GM18907 (cell line): ENCODE data around the gene PXDN.

Experiments
- ATAC-seq: cut with Tn5 transposase; IDR thresholded peaks from one replicate; pipeline ENCODE4 v1.9.1; 2021; ENCODE audit warnings: mild to moderate bottlenecking, moderate library complexity; ENCODE audit not compliant: unreplicated experiment

The PXDN gene

DNA sequence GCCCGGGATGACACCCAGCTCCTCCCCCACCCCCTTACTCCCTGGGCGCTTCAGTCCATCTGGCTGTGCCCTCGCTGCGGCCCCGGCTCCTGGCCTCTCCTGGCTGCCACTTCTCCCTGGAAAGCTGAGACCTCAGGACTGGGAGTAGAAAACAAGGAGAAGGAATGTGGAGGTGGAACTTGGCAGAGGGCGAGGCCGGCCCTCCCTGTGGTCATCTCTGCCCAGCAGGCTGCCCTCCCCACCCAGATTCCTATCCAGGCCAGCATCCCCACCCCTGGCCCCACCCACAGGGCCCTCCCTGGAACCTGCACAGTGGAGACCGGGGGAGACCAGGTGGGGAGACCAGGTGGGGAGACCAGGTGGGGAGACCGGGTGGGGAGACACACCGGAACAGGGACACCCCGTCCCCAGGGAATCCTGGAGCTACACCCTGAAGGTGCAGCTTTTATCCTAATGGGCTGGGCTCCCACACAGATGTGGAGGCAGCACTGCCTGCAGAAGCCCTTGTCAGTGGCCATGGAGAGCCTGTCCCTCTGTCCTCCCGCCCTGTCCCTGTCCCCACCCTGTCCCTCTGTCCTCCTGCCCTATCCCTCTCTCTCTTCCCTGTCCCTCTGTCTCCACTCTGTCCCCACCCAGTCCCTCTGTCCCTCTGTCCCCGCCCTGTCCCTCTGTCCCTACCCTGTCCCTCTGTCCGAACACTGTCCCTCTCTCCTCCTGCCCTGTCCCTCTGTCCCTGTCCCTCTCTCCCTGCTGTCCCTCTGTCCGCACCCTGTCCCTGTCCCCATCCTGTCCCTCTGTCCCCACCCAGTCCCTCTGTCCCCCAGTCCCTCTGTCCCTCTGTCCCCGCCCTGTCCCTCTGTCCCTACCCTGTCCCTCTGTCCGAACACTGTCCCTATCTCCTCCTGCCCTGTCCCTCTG, 157.1 kb downstream of the PXDN start:
- ATAC-seq = no peak

DNA sequence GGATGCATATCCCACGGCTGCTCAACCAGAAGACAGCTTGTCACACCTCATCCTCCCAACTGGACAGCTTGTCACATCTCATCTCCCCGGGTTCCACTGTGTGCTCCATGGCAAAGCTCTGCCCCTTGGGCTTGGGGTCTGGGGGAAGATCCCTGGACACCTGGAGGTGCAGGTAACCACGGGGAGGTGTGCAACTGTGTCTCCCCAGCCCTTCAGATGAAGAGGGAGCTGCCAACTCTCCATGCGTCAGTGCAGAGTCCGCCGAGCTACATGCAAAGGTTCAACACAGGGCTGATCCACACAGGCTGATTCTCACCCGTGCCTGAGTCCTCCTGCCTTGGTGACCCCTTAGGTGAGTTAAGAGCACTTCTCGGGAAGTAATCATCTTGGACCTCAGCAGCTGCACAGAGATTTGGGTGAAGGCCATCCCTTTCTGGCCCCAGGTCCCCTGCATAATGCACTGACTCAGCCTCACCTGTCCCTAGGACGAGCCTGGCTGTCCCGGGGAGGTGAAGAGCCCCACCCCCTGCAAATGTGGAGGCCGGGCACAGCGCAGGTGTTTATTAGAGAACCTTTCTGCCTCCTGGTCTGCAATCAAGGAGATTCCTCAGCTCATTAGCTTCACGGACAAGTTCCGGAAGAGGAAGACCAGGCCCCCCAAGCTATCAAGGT, 157.9 kb downstream of the PXDN start:
- ATAC-seq = no peak

DNA sequence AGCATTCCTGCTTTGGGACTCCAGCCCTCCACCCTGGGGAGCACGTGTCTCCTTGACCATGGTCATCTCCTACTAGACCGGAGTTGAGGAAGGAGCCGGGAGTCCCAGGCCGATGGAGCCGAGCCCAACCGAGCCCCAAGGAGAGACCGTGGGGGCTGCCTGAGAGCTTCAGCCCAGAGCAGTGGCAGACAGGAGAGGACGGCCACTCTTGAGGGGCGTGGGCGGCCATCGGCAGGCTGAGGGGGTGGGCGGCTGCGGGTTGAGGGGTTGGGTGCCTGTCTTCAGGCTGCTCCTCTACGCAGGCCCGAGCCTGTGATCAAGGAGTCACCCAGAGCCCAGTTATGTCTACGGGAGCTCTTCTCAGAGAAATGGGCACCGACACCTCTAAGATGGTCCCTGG, 158.7 kb downstream of the PXDN start:
- ATAC-seq = no peak

DNA sequence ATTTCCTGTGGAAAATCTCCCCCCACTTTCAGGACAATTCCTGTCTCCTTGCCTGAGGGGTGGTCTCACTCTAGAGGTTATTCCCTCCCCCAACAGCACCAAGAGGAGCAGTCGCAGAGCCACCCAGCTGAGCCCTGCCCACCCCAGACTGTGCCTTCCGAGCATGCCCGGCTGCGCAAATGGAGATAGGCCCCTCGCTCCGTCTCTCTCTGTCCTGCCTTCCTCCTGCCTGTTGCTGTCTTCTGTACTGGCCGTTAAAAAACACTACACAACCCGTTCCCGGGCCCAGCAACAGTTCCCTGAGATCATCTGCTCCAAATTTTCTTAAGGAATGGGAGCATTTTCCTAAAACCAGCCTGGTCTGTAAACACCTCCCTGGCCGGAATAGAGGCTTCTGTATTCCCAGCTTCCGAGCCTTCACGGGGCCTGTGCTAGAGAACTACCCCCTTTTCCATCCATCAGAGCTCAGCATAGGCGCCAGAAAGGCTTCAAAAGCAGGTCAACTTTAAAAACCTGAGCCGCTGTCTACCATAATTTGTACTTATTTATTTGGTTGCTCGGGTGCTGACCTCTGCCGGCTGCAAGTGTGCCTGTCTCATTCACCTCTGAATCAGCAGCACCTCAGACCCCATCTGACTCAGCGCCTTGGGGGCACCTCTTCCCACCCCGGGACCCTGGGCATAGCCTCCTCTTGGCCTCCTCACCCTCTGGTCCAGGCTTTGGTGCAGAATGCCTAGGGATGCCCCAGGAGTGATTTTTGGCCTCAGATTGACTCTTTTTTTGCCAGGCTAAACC, 159.4 kb downstream of the PXDN start:
- ATAC-seq = no peak

DNA sequence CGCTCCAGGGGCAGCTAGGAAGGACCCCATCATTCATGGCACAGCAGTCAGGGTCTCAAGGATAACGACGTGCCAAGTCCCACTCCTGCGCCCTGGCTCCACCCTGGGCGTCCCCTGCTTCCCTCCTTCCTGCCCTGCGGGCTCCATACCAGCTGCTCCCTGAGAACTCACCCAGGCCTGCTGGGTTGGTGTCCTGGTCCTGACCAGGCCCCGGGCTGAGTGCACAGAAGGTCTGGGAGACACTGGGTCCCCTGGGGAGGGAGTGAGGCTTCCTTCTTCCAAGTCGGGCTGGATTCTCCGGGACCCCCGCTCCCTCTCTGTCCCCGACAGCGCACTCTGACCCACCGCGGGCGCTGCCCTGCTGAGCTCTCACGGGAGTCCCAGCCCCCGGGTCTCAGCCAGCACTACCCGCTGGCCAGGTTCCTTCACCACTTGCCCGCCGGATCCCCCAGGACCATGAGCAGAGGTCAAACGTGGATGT, 160.2 kb downstream of the PXDN start:
- no peak for ATAC-seq

DNA sequence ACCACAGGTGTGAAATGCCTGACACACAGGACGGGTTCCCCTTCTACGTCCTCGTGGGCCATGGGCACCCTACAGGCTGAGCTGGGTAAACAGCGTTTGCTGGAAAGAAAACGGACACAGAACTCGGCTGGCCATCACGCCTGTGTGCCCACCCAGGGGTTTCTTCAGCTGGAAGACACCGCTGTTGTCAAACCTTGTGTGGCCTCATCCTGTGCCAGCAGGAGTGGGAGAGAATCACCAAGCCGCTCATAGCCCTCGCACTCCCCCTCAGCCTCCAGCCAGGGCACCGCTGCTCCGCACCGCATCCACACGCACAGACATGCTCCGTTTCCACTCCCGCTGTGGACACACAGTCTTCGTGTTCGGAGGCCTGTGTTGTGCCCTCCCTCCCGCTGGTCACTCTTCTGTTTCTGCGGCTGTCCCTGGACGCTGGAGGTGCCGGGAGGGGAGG, 161.4 kb downstream of the PXDN start:
- no peak for ATAC-seq

DNA sequence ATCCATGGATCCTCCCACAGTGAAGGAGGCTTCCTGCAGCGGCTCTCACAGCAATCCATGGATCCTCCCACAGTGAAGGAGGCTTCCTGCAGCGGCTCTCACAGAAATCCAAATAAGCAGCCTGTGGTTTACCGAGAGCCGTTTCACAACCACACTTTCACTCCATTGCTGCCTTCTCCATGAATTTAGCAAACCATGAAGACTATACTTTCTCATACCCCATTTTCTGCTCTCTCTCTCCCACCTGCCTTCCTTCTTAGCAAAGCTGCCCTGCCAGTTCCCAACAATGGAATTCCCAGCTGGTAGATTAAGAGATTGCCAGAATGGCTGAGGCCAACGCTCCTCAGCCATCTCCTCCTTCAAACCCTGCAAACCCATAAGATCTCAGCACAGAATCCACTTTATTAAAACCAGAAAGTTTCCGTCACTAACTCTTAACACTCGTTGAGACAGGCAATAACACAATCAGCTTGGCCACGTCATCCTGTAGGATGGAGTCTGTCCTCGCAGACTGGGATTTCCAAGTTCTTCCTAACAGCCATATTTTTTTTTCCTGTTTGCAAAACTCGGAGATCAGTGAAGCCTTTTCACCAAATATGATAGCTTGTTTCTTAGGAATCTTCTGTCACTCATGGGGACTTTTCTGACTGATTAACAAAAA, 162.2 kb downstream of the PXDN start:
- no peak for ATAC-seq
